GM18520 (cell line): Measurements from ENCODE around the gene TRAM2.

ENCODE experiments used
- ATAC-seq: cut with Tn5 transposase; IDR thresholded peaks from one replicate; pipeline ENCODE4 v1.9.1; 2021; ENCODE audit not compliant: unreplicated experiment

Gene TRAM2

GRCh38 chr6:52533491-52533890 lies 43.4 kb downstream of the TRAM2 start:
- no peak for ATAC-seq

GRCh38 chr6:52532457-52532856 lies 44.4 kb downstream of the TRAM2 start:
- no peak for ATAC-seq

- no peak for ATAC-seq
Measured at GRCh38 chr6:52531834-52532233, 45.0 kb downstream of the TRAM2 start.

- ATAC-seq = no peak
Measured at GRCh38 chr6:52531396-52531795, 45.5 kb downstream of the TRAM2 start.

- ATAC-seq = no peak
Measured at GRCh38 chr6:52530351-52530750, 46.5 kb downstream of the TRAM2 start.

GRCh38 chr6:52529311-52529710 lies 47.5 kb downstream of the TRAM2 start:
- no peak for ATAC-seq

- no peak for ATAC-seq
Measured at GRCh38 chr6:52527436-52527835, 49.4 kb downstream of the TRAM2 start.

GRCh38 chr6:52526634-52527033 lies 50.2 kb downstream of the TRAM2 start:
- ATAC-seq = no peak

- ATAC-seq = no peak
Measured at GRCh38 chr6:52524918-52525317, 51.9 kb downstream of the TRAM2 start.

GRCh38 chr6:52523378-52524142 lies 53.3 kb downstream of the TRAM2 start:
- ATAC-seq = no peak

GRCh38 chr6:52522655-52523054 lies 54.2 kb downstream of the TRAM2 start:
- no peak for ATAC-seq

GRCh38 chr6:52522151-52522626 lies 54.7 kb downstream of the TRAM2 start:
- ATAC-seq = no peak

- ATAC-seq = no peak
Measured at GRCh38 chr6:52519618-52520017, 57.2 kb downstream of the TRAM2 start.

- ATAC-seq = no peak
Measured at GRCh38 chr6:52518279-52518945, 58.4 kb downstream of the TRAM2 start.

- ATAC-seq = peak; percentile 98
Measured at GRCh38 chr6:52517502-52518278, 59.2 kb downstream of the TRAM2 start.

GRCh38 chr6:52516943-52517342 lies 59.9 kb downstream of the TRAM2 start:
- no peak for ATAC-seq

- ATAC-seq = no peak
Measured at GRCh38 chr6:52516269-52516668, 60.6 kb downstream of the TRAM2 start.

GRCh38 chr6:52515219-52515960 lies 61.5 kb downstream of the TRAM2 start:
- no peak for ATAC-seq

GRCh38 chr6:52514514-52514913 lies 62.3 kb downstream of the TRAM2 start:
- ATAC-seq = no peak

GRCh38 chr6:52513896-52514295 lies 63.0 kb downstream of the TRAM2 start:
- no peak for ATAC-seq

- no peak for ATAC-seq
Measured at GRCh38 chr6:52513464-52513863, 63.4 kb downstream of the TRAM2 start.
